Measurements from ENCODE around the gene NAGLU.

DNA sequence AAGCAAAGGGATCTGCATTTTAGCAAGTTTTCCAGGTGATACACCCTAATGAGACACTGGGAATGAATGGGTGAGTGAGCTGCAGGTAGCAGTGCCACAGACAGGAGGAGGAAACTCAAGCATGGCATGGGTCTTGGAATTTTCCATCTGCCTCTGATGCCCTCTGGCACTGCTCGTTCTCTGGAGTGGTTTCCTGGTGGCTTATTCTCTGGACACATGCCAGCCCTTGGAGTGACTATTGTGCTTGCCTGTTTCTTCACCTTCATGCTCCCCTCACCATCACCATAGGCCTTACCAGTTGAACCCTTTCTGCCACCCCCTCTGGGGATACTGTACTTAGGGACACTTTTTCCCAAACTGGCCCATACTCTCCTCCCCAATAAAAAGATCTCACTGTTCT lies 27.5 kb downstream of the NAGLU start:
- TF ChIP-seq, protein P1, sequence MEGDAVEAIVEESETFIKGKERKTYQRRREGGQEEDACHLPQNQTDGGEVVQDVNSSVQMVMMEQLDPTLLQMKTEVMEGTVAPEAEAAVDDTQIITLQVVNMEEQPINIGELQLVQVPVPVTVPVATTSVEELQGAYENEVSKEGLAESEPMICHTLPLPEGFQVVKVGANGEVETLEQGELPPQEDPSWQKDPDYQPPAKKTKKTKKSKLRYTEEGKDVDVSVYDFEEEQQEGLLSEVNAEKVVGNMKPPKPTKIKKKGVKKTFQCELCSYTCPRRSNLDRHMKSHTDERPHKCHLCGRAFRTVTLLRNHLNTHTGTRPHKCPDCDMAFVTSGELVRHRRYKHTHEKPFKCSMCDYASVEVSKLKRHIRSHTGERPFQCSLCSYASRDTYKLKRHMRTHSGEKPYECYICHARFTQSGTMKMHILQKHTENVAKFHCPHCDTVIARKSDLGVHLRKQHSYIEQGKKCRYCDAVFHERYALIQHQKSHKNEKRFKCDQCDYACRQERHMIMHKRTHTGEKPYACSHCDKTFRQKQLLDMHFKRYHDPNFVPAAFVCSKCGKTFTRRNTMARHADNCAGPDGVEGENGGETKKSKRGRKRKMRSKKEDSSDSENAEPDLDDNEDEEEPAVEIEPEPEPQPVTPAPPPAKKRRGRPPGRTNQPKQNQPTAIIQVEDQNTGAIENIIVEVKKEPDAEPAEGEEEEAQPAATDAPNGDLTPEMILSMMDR (IDR thresholded peaks at IDR 0.05), result no peak
- TF ChIP-seq POLR2A (IDR thresholded peaks at IDR 0.05), result no peak

All from heart left ventricle (tissue), 13 donors.